ENCODE data around the gene RBM15.

RBM15 gene

GRCh38 chr1:110298991-110299390 lies 40.2 kb upstream of the RBM15 start:
- Histone ChIP-seq H3K27me3 (no peaks in the 10 kb centered on the region), H3K36me3 (no peaks in the 10 kb centered on the region), H3K4me3 (ENCODE audit: low read depth, low read length) (no peak overlapping the region), H3K9me3 (no peaks in the 10 kb centered on the region), H3K4me1 (no peaks in the 10 kb centered on the region; the same call in 1 of the 2 replicates)
- no peak for TF ChIP-seq CTCF (IDR thresholded peaks at IDR 0.05; ENCODE audit: low read depth, low read length)
- no peak for DNase-seq

DNA sequence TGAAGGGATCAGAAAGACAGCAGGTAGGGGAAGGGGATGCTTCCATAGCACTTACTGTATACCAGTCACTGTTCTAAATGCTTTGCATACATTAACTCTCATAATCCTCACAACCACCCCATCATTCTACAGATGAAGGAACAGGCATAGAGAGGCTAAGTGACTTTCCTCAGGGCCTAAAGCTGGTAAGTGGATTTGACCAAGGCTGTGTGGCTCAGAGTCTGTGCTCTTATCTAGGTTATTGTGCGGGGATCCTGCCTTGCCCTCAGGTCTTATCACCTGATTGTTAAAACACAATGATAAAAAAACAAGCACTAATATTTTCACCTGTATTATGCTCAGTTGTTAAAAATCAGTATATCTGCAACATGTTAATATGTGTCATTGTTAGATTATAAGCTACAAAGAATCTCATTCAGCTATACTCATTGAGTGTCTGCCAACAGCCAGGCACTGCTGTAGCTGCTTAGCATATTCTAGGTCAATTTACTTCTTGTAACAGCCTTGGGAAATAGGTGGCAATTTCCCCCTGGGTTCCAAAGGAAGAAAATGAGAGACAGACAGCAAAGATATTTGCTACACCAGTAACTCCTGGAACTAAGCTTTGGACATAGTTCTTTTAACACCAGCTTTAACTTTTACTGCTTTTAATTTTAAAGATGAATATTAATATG lies 38.6 kb upstream of the RBM15 start:
- TF ChIP-seq CTCF (IDR thresholded peaks at IDR 0.05; ENCODE audit: low read depth, low read length) = no peak
- no peaks in the 10 kb centered on the region for H3K27me3 ChIP-seq
- H3K9me3 ChIP-seq = no peaks in the 10 kb centered on the region
- H3K4me3 ChIP-seq (ENCODE audit: low read depth, low read length) = no peak overlapping the region
- no peaks in the 10 kb centered on the region for H3K36me3 ChIP-seq
- H3K4me1 ChIP-seq = no peaks in the 10 kb centered on the region; the same call in 1 of the 2 replicates
- no peak for DNase-seq

- Histone ChIP-seq H3K27me3 (no peaks in the 10 kb centered on the region), H3K4me1 (no peaks in the 10 kb centered on the region; the same call in 1 of the 2 replicates), H3K36me3 (no peaks in the 10 kb centered on the region), H3K4me3 (ENCODE audit: low read depth, low read length) (no peak overlapping the region), H3K9me3 (no peaks in the 10 kb centered on the region)
- DNase-seq = no peak
- no peak for TF ChIP-seq CTCF (IDR thresholded peaks at IDR 0.05; ENCODE audit: low read depth, low read length)
Measured at GRCh38 chr1:110302836-110303235, 36.3 kb upstream of the RBM15 start.

DNA sequence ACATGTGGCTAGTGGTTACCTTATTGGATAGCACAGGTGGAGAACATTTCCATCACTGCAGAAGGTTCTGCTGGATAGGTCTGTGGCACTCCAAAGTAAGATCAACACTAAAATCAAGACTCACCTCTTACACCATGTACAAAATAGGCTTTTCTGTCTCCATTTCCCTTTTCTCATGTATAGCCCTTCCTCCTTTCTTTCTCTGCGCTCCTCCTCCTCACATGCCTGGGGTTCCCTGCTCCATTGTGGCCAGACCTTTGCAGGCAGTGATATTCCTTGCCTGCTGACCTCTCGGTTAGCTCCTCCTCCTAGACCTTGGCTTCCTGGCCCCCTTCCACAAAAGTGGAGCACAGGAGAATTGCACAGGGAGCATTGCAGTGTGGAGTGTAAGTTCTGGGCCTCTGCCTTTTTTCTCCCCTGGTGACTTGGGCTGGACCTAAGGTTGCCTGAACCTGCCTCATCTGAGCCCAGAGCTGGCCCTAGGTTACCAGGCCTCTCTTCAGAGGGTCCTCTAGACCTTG lies 33.2 kb upstream of the RBM15 start:
- Histone ChIP-seq H3K4me3 (ENCODE audit: low read depth, low read length) (no peak overlapping the region), H3K27me3 (no peaks in the 10 kb centered on the region), H3K4me1 (peaks cover 8% of the 10 kb centered on the region; the same call in 1 of the 2 replicates), H3K36me3 (no peaks in the 10 kb centered on the region), H3K9me3 (no peaks in the 10 kb centered on the region)
- no peak for DNase-seq
- no peak for TF ChIP-seq CTCF (IDR thresholded peaks at IDR 0.05; ENCODE audit: low read depth, low read length)

GRCh38 chr1:110307239-110307974 lies 31.8 kb upstream of the RBM15 start:
- H3K4me1 ChIP-seq = peaks cover 8% of the 10 kb centered on the region; the same call in 1 of the 2 replicates
- TF ChIP-seq CTCF (IDR thresholded peaks at IDR 0.05; ENCODE audit: low read depth, low read length) = no peak
- H3K36me3 ChIP-seq = no peaks in the 10 kb centered on the region
- no peak overlapping the region for H3K4me3 ChIP-seq (ENCODE audit: low read depth, low read length)
- DNase-seq = no peak
- no peaks in the 10 kb centered on the region for H3K27me3 ChIP-seq
- H3K9me3 ChIP-seq = no peaks in the 10 kb centered on the region

DNA sequence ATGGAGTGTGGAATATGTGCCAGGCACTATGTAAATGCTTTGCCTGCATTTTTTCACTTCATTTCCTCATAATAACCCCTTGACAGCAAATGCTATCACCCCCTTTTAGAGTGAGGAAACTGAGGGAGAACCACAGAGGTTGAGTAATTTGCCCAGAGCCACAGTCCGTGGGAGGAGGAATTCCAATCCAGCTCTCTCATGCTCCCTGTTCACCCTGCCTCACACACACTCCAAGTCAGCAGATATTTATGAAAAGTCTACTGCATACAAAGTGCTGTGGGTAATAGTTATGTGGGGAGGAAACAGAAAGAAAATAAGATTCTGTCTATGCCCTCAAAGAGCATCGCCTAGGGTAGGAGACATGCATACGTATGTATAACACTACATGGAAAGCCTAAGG lies 30.9 kb upstream of the RBM15 start:
- no peak for DNase-seq
- Histone ChIP-seq H3K36me3 (no peaks in the 10 kb centered on the region), H3K4me3 (ENCODE audit: low read depth, low read length) (no peak overlapping the region), H3K4me1 (peaks cover 8% of the 10 kb centered on the region; the same call in 1 of the 2 replicates), H3K9me3 (no peaks in the 10 kb centered on the region), H3K27me3 (no peaks in the 10 kb centered on the region)
- TF ChIP-seq CTCF (IDR thresholded peaks at IDR 0.05; ENCODE audit: low read depth, low read length) = no peak
